ENCODE data around the gene ST3GAL4. TPM values are rescaled to one million over a fixed set of nuclear protein-coding genes. Genes with fewer than 3 reads are reported as not detected.

Gene ST3GAL4
- total RNA-seq, 1 donor from 2014 or later: 61.7 TPM

DNA sequence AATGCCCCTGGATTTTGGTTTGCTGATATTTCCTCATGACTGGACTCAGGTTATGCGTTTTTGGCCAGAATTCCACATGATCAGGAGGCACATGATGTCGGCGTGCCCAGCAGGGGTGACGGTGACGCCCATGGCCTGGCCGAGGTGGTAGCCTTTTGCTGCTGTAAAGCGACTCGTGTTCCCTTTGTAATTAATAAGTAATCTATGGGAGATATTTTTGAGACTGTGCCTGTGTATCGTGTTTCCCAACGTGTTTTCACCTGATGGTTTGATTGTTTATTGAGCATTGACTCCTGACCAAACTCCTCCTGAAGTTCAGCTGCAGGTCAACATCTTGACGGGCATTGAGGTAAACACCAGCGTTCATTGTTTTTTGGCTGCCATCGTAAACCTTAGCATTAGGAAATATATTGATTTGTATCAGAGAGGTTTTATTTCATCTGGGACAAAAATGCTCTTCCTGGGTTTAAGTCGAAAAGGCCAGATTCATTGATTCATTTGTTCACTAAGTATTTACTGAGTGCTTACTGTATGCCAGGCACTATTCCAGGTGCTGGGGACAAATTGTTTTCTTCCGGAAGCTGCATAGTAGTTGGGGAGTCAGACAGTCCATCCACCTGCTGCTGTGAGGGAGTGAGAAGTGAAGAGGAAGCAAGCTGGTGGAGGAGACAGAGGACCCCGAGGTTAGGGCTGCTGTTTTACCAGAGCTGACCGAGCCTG is 28.0 kb upstream of the ST3GAL4 start:
- peaks cover 10% of the 10 kb centered on the region for H3K36me3 ChIP-seq
- no peaks in the 10 kb centered on the region for H3K9me3 ChIP-seq (replicated peaks)
- H3K4me1 ChIP-seq: peaks cover 11% of the 10 kb centered on the region
- H3K4me3 ChIP-seq: no peak overlapping the region
- intact Hi-C loops (cut with micrococcal nuclease): no loop called here
- H3K27ac ChIP-seq (replicated peaks): no peak overlapping the region
- no peak for DNase-seq
- H3K27me3 ChIP-seq (ENCODE audit: low read depth): no peaks in the 10 kb centered on the region
- TF ChIP-seq, protein P1, sequence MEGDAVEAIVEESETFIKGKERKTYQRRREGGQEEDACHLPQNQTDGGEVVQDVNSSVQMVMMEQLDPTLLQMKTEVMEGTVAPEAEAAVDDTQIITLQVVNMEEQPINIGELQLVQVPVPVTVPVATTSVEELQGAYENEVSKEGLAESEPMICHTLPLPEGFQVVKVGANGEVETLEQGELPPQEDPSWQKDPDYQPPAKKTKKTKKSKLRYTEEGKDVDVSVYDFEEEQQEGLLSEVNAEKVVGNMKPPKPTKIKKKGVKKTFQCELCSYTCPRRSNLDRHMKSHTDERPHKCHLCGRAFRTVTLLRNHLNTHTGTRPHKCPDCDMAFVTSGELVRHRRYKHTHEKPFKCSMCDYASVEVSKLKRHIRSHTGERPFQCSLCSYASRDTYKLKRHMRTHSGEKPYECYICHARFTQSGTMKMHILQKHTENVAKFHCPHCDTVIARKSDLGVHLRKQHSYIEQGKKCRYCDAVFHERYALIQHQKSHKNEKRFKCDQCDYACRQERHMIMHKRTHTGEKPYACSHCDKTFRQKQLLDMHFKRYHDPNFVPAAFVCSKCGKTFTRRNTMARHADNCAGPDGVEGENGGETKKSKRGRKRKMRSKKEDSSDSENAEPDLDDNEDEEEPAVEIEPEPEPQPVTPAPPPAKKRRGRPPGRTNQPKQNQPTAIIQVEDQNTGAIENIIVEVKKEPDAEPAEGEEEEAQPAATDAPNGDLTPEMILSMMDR (IDR thresholded peaks at IDR 0.05; ENCODE audit: borderline replicate concordance): no peak

DNA sequence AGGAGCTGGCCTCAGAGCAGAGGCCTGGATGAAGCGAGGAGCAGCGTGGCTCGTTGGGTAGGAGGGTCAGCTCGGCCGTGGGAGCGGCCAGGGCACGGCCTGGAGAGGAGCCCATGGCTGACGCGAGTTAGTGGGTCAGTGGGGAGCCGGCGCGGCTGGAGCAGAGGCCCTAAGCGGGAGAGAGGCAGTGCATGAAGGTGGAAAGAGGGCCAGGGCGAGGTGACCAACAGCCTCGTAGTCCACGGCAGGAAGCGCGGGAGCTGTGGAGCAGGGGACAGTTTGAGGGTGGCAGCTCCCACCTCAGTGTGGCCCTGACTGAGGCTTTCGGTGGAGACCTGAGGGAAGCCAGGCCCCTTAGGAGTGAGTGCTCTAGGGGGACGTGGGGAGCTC is 27.5 kb upstream of the ST3GAL4 start:
- intact Hi-C loops (cut with micrococcal nuclease): no loop called here
- TF ChIP-seq, protein P1 (IDR thresholded peaks at IDR 0.05; ENCODE audit: borderline replicate concordance): no peak
- peaks cover 15% of the 10 kb centered on the region for H3K4me1 ChIP-seq
- H3K27ac ChIP-seq (replicated peaks): no peak overlapping the region
- no peak overlapping the region for H3K4me3 ChIP-seq
- H3K9me3 ChIP-seq (replicated peaks): no peaks in the 10 kb centered on the region
- no peaks in the 10 kb centered on the region for H3K27me3 ChIP-seq (ENCODE audit: low read depth)
- peaks cover 10% of the 10 kb centered on the region for H3K36me3 ChIP-seq
- DNase-seq: no peak

DNA sequence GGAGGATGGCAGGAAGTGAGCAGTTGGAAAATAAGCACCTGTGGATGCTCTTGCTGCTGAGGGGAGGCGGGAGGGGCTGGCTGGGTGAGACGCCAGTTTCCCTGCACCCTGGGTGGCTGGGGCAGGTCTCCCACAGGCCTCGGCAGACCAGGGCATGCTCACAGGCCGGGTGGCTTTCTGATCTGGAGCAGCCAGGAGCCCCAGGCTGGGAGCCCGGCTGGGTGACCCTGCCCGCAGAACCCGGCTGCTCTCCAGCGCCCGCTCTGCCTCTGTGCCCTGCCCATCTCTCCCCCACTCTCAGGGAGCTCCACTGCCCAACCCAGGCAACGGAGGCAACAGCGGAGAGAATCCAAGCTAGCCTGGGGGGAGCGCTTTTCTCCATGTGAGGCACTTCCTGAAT is 27.0 kb upstream of the ST3GAL4 start:
- H3K4me3 ChIP-seq: no peak overlapping the region
- H3K9me3 ChIP-seq (replicated peaks): no peaks in the 10 kb centered on the region
- no peak for DNase-seq
- TF ChIP-seq, protein P1 (IDR thresholded peaks at IDR 0.05; ENCODE audit: borderline replicate concordance): no peak
- peaks cover 15% of the 10 kb centered on the region for H3K4me1 ChIP-seq
- intact Hi-C loops (cut with micrococcal nuclease): no loop called here
- H3K36me3 ChIP-seq: peaks cover 10% of the 10 kb centered on the region
- no peak overlapping the region for H3K27ac ChIP-seq (replicated peaks)
- H3K27me3 ChIP-seq (ENCODE audit: low read depth): no peaks in the 10 kb centered on the region

DNA sequence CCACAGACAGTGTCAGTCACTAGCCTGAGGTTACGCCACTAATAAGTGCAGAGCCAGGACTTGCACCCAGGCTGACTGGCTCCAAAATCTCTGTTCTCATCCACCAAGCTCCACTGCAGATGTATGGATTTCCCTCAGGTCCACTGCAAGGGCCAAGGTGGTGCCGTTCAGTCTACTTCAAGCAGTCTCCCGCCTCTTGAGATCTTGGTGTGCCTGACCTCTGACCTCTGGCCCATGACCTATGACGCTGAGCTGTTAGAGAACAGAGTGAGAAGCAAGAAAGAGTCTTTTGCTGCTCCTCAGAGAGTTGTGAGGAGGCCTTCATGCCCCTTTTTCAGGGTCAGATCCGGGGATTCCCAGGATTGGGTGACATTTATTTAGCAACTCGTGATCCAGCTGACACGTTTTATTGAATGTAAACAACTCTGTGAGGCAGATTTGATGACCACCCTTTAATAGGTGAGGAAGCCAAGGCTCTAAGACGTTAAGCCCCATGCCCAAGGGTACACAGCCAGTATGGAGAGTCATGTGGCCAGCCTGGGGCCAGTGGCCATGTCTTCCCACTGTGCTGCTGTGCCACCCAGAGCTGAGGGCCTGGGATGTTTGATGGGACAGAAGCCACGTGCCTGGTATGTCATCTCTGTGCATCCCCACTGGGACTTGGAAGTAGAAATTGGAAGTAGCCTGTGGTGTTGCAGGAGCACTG is 26.4 kb upstream of the ST3GAL4 start:
- TF ChIP-seq, protein P1 (IDR thresholded peaks at IDR 0.05; ENCODE audit: borderline replicate concordance): no peak
- no peaks in the 10 kb centered on the region for H3K27me3 ChIP-seq (ENCODE audit: low read depth)
- intact Hi-C loops (cut with micrococcal nuclease): no loop called here
- no peak for DNase-seq
- H3K36me3 ChIP-seq: peaks cover 10% of the 10 kb centered on the region
- no peak overlapping the region for H3K4me3 ChIP-seq
- H3K4me1 ChIP-seq: peaks cover 15% of the 10 kb centered on the region
- no peak overlapping the region for H3K27ac ChIP-seq (replicated peaks)
- no peaks in the 10 kb centered on the region for H3K9me3 ChIP-seq (replicated peaks)

DNA sequence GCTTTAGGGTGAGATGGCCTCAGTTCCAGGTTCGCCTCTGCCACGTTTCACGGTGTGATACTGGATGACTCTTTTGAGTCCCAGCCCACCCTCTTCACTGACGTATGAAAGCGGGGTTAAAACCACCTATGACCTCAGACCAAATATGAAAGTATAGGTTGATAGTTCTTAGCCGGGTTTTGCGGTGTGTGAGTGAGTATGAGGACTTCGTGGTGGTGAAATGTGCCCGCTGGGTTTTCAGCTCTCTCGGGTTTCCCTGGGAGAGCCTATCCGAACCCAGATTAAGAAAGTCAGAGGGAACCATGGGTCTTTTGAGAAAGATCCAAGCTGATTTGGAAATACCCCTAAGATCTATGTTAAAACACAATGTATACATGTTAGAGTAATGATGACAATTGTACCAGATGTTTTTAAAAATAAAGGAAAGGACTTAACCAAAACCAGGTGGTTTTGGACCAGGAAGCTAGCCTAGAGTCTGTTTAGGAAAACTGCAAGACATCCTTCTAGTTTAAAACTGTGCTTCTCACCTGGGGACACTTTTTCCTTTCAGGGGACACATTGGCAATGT is 25.8 kb upstream of the ST3GAL4 start:
- Histone ChIP-seq H3K27me3 (ENCODE audit: low read depth) (no peaks in the 10 kb centered on the region), H3K36me3 (peaks cover 10% of the 10 kb centered on the region), H3K27ac (replicated peaks) (no peak overlapping the region), H3K4me3 (no peak overlapping the region), H3K9me3 (replicated peaks) (no peaks in the 10 kb centered on the region), H3K4me1 (peaks cover 18% of the 10 kb centered on the region)
- intact Hi-C loops (cut with micrococcal nuclease): no loop called here
- TF ChIP-seq, protein P1 (IDR thresholded peaks at IDR 0.05; ENCODE audit: borderline replicate concordance): no peak
- no peak for DNase-seq

Measured in left ventricle myocardium inferior (tissue), 1 donor.